HepG2 (cell line): ENCODE measurements around the gene MDP1. TPM values are rescaled to one million over a fixed set of nuclear protein-coding genes. Genes with fewer than 3 reads are reported as not detected.

Experiments
- HNF4G ChIP-seq, 2 experiments: sonication (generic) in 1 of 2; formaldehyde crosslinking in 1 of 2; IDR thresholded peaks; 2 replicates each; pipeline versions ENCODE4 v1.4.0 to v1.6.1; 2011 to 2020; ENCODE audit warnings: borderline replicate concordance in 2 of 2, low read depth in 2 of 2, mild to moderate bottlenecking in 2 of 2, low read length in 1 of 2, missing genetic modification reagents in 1 of 2, moderate library complexity in 1 of 2
- IKZF4 ChIP-seq: sonication (generic); formaldehyde crosslinking; IDR thresholded peaks from 2 replicates; pipeline ENCODE4 v1.5.1; 2020; ENCODE audit warnings: borderline replicate concordance, mild to moderate bottlenecking, low read depth, missing genetic modification reagents; ENCODE audit errors: not compliant biosample characterization
- KDM2A ChIP-seq: sonication (generic); formaldehyde crosslinking; IDR thresholded peaks from 2 replicates; pipeline ENCODE4 v1.4.0; 2020; ENCODE audit warnings: low read depth, missing genetic modification reagents, borderline replicate concordance
- MLLT10 ChIP-seq: sonication (generic); formaldehyde crosslinking; IDR thresholded peaks from 2 replicates; pipeline ENCODE4 v1.4.0; 2020; ENCODE audit warnings: missing genetic modification reagents
- REL ChIP-seq: sonication (generic); formaldehyde crosslinking; conservative IDR thresholded peaks from 2 replicates; pipeline ENCODE4 v1.8.0; 2022; ENCODE audit warnings: mild to moderate bottlenecking, missing genetic modification reagents, moderate library complexity
- TEF ChIP-seq: sonication (generic); formaldehyde crosslinking; IDR thresholded peaks from 2 replicates; pipeline ENCODE4 v1.5.0; 2020; ENCODE audit warnings: missing genetic modification reagents
- ZMYM2 ChIP-seq: sonication (generic); formaldehyde crosslinking; IDR thresholded peaks from 2 replicates; pipeline ENCODE4 v1.8.0; 2022; ENCODE audit warnings: mild to moderate bottlenecking, missing genetic modification reagents
- ZMYM3 ChIP-seq: sonication (generic); formaldehyde crosslinking; IDR thresholded peaks from 2 replicates; pipeline ENCODE4 v1.5.1; 2020; ENCODE audit warnings: mild to moderate bottlenecking, missing genetic modification reagents
- ZNF142 ChIP-seq: sonication (generic); formaldehyde crosslinking; IDR thresholded peaks from 2 replicates; pipeline ENCODE4 v1.4.0; 2020; ENCODE audit warnings: missing genetic modification reagents
- ZNF205 ChIP-seq: IDR thresholded peaks from 2 replicates; pipeline ENCODE4 v1.6.1; 2018; ENCODE audit warnings: missing biosample characterization, missing genetic modification reagents
- ZNF234 ChIP-seq: sonication (generic); formaldehyde crosslinking; conservative IDR thresholded peaks from 2 replicates; pipeline ENCODE4 v1.5.1; 2020; ENCODE audit warnings: mild to moderate bottlenecking, missing genetic modification reagents
- polyA plus RNA-seq, 8 experiments: library from polyadenylated mRNA; depleted of rRNA in 3 of 8; stranded (reverse) in 7 of 8; unstranded in 1 of 8; fragments of >200 nt; fragmentation: Illumina TruSeq in 4 of 8; extraction: Trizol in 4 of 8; gene quantifications; 2 replicates each; pipeline versions ENCODE4 v1.2.1 to v1.2.3, GENCODE V29; 2011 to 2016; ENCODE audit warnings: low read depth in 4 of 8, missing spikeins in 1 of 8, mixed read lengths in 1 of 8; ENCODE audit not compliant: insufficient read depth in 1 of 8
- total RNA-seq, 5 experiments: library from RNA; depleted of rRNA; stranded (reverse); fragments of >200 nt; fragmentation: Illumina TruSeq; extraction: Trizol; gene quantifications; 2 replicates each; pipeline ENCODE4 v1.2.3, GENCODE V29; 2016; ENCODE audit warnings: low read depth in 1 of 5
- TF ChIP-seq, protein P1 (sequence below): sonication (generic); formaldehyde crosslinking; IDR thresholded peaks from 2 replicates; pipeline ENCODE4 v1.5.1; 2020; ENCODE audit warnings: mild to moderate bottlenecking, missing genetic modification reagents, borderline replicate concordance
- TF ChIP-seq, protein P2 (sequence below): sonication (generic); formaldehyde crosslinking; IDR thresholded peaks from 2 replicates; pipeline ENCODE4 v1.4.0; 2020; ENCODE audit warnings: mild to moderate bottlenecking, low read depth, missing genetic modification reagents

MDP1 gene
- total and polyA plus RNA-seq, 2 of the 13 experiments (the other 11 are each of a cell fraction or from before 2014, with no cell fraction given) = 44.1 to 48.7 TPM

DNA sequence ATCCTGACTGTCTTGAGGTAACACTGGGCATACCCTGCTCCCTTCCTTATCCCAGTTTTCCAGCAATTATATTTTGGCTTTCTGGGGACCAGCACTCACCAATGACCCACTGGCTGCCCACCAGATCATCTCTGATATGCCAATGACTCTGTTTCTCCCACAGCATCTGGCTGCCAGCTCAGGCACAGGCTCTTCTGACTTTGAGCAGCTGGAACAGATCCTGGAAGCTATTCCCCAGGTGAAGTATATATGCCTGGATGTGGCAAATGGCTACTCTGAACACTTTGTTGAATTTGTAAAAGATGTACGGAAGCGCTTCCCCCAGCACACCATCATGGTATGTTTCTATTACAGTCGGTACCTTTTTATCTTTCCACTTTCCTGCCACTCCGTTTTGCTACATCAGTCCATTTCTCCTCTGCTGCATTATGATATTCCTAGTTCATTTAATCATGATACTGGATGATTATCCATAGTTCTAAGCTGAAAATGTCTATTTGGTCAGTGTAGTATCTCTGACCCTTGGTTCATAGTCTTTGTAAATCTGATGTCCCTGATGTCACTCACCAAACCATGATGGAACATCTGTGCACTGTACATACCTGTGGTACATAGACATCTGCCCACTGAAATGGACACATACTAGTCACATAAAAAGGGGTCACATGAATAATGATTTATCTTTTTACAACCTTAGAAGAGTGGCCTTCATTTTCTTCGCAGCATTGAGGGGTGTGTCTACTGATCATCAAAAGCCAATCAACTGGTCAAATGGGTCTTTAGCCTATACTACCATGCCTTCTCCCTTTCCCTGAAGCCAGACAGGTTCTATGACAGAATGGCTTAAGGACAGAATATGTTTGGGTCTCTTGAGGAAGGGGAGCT lies 20.2 kb upstream of the MDP1 start (continued):
- TF ChIP-seq TEF (CRISPR knock-in tag) (no peak), ZMYM2 (CRISPR knock-in tag) (no peak), IKZF4 (no peak), MLLT10 (CRISPR knock-in tag) (no peak), ZMYM3 (CRISPR knock-in tag) (no peak), ZNF234 (CRISPR knock-in tag) (no peak), REL (CRISPR knock-in tag) (0 out of 2 replicates have a peak, but pooled peaks have one; percentile 49), ZNF142 (no peak), KDM2A (CRISPR knock-in tag) (no peak), HNF4G (IDR thresholded peaks at IDR 0.05; ENCODE audit: borderline replicate concordance, low read depth, low read length) (no peak), HNF4G (CRISPR knock-in tag; IDR thresholded peaks at IDR 0.05; ENCODE audit: borderline replicate concordance, low read depth) (no peak), ZNF205 (CRISPR knock-in tag) (no peak)
- TF ChIP-seq, protein P1, sequence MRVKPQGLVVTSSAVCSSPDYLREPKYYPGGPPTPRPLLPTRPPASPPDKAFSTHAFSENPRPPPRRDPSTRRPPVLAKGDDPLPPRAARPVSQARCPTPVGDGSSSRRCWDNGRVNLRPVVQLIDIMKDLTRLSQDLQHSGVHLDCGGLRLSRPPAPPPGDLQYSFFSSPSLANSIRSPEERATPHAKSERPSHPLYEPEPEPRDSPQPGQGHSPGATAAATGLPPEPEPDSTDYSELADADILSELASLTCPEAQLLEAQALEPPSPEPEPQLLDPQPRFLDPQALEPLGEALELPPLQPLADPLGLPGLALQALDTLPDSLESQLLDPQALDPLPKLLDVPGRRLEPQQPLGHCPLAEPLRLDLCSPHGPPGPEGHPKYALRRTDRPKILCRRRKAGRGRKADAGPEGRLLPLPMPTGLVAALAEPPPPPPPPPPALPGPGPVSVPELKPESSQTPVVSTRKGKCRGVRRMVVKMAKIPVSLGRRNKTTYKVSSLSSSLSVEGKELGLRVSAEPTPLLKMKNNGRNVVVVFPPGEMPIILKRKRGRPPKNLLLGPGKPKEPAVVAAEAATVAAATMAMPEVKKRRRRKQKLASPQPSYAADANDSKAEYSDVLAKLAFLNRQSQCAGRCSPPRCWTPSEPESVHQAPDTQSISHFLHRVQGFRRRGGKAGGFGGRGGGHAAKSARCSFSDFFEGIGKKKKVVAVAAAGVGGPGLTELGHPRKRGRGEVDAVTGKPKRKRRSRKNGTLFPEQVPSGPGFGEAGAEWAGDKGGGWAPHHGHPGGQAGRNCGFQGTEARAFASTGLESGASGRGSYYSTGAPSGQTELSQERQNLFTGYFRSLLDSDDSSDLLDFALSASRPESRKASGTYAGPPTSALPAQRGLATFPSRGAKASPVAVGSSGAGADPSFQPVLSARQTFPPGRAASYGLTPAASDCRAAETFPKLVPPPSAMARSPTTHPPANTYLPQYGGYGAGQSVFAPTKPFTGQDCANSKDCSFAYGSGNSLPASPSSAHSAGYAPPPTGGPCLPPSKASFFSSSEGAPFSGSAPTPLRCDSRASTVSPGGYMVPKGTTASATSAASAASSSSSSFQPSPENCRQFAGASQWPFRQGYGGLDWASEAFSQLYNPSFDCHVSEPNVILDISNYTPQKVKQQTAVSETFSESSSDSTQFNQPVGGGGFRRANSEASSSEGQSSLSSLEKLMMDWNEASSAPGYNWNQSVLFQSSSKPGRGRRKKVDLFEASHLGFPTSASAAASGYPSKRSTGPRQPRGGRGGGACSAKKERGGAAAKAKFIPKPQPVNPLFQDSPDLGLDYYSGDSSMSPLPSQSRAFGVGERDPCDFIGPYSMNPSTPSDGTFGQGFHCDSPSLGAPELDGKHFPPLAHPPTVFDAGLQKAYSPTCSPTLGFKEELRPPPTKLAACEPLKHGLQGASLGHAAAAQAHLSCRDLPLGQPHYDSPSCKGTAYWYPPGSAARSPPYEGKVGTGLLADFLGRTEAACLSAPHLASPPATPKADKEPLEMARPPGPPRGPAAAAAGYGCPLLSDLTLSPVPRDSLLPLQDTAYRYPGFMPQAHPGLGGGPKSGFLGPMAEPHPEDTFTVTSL (CRISPR knock-in tag) = no peak
- TF ChIP-seq, protein P2, sequence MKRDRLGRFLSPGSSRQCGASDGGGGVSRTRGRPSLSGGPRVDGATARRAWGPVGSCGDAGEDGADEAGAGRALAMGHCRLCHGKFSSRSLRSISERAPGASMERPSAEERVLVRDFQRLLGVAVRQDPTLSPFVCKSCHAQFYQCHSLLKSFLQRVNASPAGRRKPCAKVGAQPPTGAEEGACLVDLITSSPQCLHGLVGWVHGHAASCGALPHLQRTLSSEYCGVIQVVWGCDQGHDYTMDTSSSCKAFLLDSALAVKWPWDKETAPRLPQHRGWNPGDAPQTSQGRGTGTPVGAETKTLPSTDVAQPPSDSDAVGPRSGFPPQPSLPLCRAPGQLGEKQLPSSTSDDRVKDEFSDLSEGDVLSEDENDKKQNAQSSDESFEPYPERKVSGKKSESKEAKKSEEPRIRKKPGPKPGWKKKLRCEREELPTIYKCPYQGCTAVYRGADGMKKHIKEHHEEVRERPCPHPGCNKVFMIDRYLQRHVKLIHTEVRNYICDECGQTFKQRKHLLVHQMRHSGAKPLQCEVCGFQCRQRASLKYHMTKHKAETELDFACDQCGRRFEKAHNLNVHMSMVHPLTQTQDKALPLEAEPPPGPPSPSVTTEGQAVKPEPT (CRISPR knock-in tag) = no peak
